ENCODE data around the gene ZNF202.

DNA sequence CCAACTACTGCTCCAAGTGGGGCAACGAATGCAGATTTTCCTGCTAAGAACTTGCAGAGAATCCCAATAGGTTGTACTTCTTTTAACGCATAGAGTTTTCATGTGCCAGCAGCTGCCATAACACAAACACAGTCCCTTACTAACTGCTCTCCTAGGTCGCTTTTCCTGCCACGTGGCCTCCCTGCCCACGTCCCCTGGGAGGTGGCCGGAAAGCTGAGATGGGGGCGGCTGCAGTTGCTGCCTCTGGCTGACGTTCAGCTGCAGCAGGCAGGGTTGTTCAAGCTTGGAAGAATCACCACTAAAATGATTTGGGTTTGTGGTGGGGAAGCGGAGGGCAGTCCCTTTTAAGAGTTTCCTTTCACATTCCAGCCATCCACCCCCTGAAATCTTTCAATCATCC lies 39.3 kb downstream of the ZNF202 start:
- TF ChIP-seq, protein P1, sequence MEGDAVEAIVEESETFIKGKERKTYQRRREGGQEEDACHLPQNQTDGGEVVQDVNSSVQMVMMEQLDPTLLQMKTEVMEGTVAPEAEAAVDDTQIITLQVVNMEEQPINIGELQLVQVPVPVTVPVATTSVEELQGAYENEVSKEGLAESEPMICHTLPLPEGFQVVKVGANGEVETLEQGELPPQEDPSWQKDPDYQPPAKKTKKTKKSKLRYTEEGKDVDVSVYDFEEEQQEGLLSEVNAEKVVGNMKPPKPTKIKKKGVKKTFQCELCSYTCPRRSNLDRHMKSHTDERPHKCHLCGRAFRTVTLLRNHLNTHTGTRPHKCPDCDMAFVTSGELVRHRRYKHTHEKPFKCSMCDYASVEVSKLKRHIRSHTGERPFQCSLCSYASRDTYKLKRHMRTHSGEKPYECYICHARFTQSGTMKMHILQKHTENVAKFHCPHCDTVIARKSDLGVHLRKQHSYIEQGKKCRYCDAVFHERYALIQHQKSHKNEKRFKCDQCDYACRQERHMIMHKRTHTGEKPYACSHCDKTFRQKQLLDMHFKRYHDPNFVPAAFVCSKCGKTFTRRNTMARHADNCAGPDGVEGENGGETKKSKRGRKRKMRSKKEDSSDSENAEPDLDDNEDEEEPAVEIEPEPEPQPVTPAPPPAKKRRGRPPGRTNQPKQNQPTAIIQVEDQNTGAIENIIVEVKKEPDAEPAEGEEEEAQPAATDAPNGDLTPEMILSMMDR (IDR thresholded peaks at IDR 0.05) = no peak
- TF ChIP-seq EP300 (IDR thresholded peaks at IDR 0.05) (no peak), POLR2A (IDR thresholded peaks at IDR 0.05) (no peak), POLR2AphosphoS5 (IDR thresholded peaks at IDR 0.05) (no peak)

All from gastroesophageal sphincter (tissue), 3 donors.